Muscle of leg (tissue), 11 donors: ENCODE results near the gene ITGAV. TPM values are rescaled to one million over a fixed set of nuclear protein-coding genes. Genes with fewer than 3 reads are reported as not detected.
"Not testable (repeated sequence)": the region's sequence is repeated elsewhere in the genome, so short reads cannot be mapped to it uniquely, and the experiment has no call there.

Experiments used
- DNase-seq: peaks from one replicate; pipeline ENCODE4 v3.0.0; 2013
- H3K27ac ChIP-seq: one replicate; pipeline ENCODE4 v1.5.1; 2013; ENCODE audit warnings: mild to moderate bottlenecking, low read length, control low read depth
- H3K27me3 ChIP-seq: one replicate; pipeline ENCODE4 v1.6.1; 2013; ENCODE audit warnings: low read length; ENCODE audit not compliant: control insufficient read depth, insufficient read depth
- H3K36me3 ChIP-seq: one replicate; pipeline ENCODE4 v1.6.1; 2013; ENCODE audit warnings: low read length; ENCODE audit not compliant: control insufficient read depth, insufficient read depth
- H3K4me1 ChIP-seq: one replicate; pipeline ENCODE4 v1.6.1; 2013; ENCODE audit warnings: low read length; ENCODE audit not compliant: control insufficient read depth, insufficient read depth
- H3K4me3 ChIP-seq: one replicate; pipeline ENCODE4 v1.5.1; 2013; ENCODE audit warnings: low read length, control low read depth
- H3K9me3 ChIP-seq: replicated peaks from 2 replicates; pipeline ENCODE4 v1.6.1; 2013; ENCODE audit warnings: low read depth, low read length; ENCODE audit not compliant: control insufficient read depth
- WGBS: methylation state at CpG from one replicate; pipeline ENCODE4 v1.1.5; 2013; ENCODE audit warnings: missing lambda C conversion rate; ENCODE audit not compliant: insufficient coverage; 5-methylcytosine and 5-hydroxymethylcytosine counted together
- polyA plus RNA-seq, 8 donors: library from polyadenylated mRNA; unstranded; fragments of 120-200 nt; gene quantifications; one replicate each; pipeline versions ENCODE4 v1.2.1 to v1.2.3, GENCODE V29; 2013; ENCODE audit warnings: inconsistent platforms in 1 of 8, low replicate concordance in 1 of 8; ENCODE audit not compliant: insufficient read length in 8 of 8, insufficient read depth in 1 of 8
- total RNA-seq: library from RNA; stranded (reverse); fragments of 120-200 nt; gene quantifications from one replicate; pipeline ENCODE4 v1.2.4, GENCODE V29; 2013

The ITGAV gene
- total and polyA plus RNA-seq, 9 donors, result 18.1 to 47.1 (median 26.3) TPM

DNA sequence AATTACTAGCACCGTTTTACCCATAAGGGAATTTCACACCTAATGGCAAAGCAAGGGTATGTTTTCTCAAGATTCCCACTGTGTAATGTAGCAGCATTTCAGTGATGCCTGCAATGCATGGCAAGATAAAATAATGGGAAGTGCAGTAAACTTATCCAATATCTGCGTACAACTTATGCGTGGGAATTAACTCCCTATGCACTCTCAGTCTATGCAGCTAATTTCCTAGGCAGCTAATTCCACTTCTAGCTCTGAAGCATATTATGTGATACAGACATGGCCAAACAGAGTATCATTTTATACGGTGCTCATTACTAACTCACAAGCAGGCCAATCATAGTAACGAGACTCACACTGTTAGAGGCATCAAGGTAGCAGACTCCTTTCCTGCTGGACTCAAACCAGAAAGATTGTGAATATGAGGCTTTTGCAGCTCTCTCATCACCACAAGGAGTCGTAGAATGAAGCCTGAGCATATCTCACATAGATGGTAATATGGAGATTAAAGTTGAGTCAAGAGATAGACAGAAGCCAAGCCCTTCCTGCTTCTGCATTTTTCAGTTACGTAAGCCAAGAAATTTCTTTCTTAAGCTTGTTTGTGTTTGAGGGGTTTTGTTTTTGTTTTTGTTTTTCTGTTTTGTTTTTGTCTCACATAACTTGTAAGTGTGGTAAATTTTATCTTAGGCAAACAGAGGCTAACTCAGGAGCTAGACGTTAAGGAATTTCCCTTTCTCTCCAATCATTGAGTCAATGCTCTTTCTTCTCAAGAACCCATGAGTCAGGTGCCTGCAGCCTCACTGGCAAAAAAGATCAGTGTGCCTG, 34.8 kb upstream of the ITGAV start:
- Histone ChIP-seq H3K9me3 (no peaks in the 10 kb centered on the region), H3K4me3 (no peak overlapping the region), H3K27me3 (no peaks in the 10 kb centered on the region), H3K27ac (no peak overlapping the region), H3K36me3 (no peaks in the 10 kb centered on the region), H3K4me1 (no peaks in the 10 kb centered on the region)
- no peak for DNase-seq
- no CpG with 5 or more reads among the region's 8 CpGs for WGBS

DNA sequence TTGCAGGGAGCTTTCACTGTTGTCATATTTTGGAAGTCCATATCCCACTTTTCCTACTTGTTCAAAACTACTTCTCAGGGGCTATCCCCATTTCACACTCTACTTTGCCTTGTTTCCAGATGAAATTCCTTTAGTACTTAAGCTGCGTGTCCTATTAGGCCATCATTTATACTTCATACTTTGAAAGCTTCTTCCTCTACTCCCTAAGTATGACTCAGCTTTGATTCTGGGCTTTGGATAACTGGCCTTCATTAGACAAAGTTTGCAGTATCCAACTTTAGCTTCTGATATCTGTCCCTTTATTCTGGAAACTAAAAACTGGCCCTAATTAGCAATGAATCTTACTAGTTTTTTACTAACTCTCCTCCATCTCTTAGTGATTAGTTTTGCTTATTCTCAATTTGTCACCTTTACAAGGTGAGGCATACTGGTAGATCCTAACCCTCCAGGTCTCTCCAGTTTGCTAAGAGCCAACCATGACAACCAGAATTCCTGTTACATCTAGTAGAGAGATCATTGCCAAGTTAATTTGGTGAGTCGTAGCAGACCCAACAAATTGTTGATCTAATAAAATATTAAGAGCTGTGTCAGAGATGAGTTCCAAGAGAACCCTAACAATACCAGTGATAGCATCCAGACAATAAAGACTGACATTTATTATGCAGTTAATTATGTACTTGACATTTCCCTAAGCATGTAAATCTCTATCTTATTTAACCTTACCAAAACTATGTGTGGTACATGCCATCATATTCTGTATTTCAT, 31.2 kb upstream of the ITGAV start:
- H3K36me3 ChIP-seq, result no peaks in the 10 kb centered on the region
- no peaks in the 10 kb centered on the region for H3K4me1 ChIP-seq
- no CpG with 5 or more reads among the region's 2 CpGs for WGBS
- no peaks in the 10 kb centered on the region for H3K27me3 ChIP-seq
- H3K4me3 ChIP-seq, result no peak overlapping the region
- H3K27ac ChIP-seq, result no peak overlapping the region
- H3K9me3 ChIP-seq, result no peaks in the 10 kb centered on the region
- DNase-seq, result no peak

DNA sequence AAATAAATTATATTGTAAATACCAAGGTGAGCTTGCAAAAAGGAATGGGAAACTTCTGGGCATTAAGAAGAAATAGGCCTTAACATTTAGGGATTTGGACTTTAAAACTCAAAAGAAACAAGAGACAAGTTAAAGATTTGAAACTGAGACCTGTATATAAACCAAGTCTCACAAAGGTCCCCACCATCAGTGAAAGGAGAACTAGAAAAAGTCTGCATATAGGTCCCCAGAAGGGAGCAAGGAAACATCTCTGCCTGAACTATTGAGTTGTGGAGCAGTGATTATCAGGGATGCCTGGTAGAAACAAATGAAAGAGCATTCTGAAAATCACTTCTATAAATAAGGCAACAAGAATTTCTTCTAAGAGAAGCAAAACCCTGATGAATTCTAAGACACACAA, 30.5 kb upstream of the ITGAV start:
- Histone ChIP-seq H3K27ac (no peak overlapping the region), H3K27me3 (no peaks in the 10 kb centered on the region), H3K9me3 (no peaks in the 10 kb centered on the region), H3K4me3 (no peak overlapping the region), H3K4me1 (no peaks in the 10 kb centered on the region), H3K36me3 (no peaks in the 10 kb centered on the region)
- no peak for DNase-seq

DNA sequence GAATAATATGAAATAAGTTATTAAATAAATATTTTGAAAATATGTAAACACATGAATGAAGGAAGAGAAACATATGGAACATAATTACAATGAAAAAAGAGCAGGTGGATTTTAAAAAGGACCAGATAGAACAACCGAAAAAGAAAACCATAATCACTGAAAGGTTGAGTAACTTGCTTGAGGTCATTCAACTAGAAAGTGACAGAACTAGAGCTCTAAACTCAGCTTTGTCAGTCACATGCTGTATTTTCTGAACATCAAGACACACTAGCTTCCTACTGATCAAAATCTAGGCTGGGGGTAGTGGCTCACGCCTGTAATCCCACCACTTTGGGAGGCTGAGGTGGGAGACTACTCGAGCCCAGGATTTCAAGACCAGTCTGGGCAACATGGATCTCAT, 30.0 kb upstream of the ITGAV start:
- WGBS, result no CpG with 5 or more reads among the region's 3 CpGs
- no peaks in the 10 kb centered on the region for H3K27me3 ChIP-seq
- no peaks in the 10 kb centered on the region for H3K36me3 ChIP-seq
- H3K9me3 ChIP-seq, result no peaks in the 10 kb centered on the region
- no peaks in the 10 kb centered on the region for H3K4me1 ChIP-seq
- no peak for DNase-seq
- no peak overlapping the region for H3K4me3 ChIP-seq
- H3K27ac ChIP-seq, result no peak overlapping the region

DNA sequence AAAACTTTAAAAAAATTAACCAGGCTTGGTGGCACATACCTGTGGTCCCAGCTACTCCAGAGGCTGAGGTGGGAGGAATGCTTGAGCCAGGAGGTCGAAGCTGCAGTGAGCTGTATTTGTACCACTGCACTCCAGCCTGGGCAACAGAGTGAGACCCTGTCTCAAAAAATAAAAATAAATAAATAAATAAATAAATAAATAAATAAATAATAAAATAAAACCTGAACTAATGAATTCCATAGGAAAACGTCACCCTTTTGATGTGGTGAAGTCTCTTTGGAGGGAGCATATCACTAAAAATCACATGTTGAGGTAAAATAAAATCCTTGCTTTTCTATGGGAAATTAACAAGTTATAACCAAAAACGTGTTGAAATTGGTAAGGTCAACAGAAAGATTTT, 29.6 kb upstream of the ITGAV start:
- Histone ChIP-seq H3K9me3 (no peaks in the 10 kb centered on the region), H3K36me3 (no peaks in the 10 kb centered on the region), H3K4me3 (no peak overlapping the region), H3K27me3 (no peaks in the 10 kb centered on the region), H3K27ac (no peak overlapping the region), H3K4me1 (no peaks in the 10 kb centered on the region)
- no peak for DNase-seq
- WGBS, result no CpG with 5 or more reads among the region's 3 CpGs

DNA sequence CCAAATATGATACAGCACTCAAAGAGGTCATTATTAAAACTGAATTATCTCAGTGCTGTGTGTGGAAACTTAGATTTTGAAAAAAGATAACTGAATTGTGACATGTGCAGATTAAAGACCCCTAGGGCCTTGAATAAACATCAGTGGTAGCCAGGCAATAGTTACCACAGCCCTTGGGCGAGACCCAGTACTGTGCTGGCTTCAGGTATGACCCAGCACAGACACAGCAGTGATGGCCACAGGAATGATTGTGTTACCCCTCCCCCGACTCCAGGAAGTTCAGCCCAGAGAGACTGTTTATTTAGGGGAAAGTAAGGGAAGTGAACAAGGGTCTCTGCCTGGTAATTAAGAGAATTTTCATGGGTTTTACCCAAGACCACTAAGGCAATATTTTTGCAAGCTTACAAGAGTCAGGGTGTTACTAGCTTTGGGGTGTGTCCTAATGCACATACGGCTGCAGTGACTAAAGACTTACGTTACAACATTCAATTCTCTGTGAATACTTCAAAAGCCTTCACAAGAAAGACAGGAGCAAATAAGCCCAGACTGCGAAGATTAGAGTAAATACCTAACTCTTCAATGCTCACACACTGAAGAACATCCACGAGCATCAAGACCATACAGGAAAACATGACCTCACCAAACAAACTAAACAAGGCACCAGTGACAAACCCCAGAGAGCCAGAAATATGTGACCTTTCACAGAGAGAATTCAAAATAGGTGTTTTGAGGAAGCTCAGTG, 28.2 kb upstream of the ITGAV start:
- Histone ChIP-seq H3K4me1 (no peaks in the 10 kb centered on the region), H3K27me3 (no peaks in the 10 kb centered on the region), H3K36me3 (no peaks in the 10 kb centered on the region), H3K4me3 (no peak overlapping the region), H3K9me3 (no peaks in the 10 kb centered on the region), H3K27ac (no peak overlapping the region)
- WGBS, result 79% methylated on average over 3 of the region's 6 CpGs
- no peak for DNase-seq

DNA sequence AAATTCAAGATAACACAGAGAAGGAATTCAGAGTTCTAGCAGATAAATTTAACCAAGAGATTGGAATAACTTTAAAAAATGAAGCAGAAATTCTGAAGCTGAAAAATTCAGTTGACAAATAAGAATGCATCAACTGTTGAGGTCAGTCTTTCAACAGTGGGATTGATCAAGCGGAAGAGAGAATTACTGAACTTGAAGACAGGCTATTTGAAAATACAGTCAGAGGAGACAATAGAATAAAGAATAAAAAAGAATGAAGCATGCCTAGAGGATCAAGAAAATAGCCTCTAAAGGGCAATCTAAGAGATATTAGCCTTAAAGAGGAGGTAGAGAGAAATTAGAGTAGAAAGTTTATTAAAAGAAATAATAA, 27.7 kb upstream of the ITGAV start:
- H3K4me1 ChIP-seq, result no peaks in the 10 kb centered on the region
- H3K36me3 ChIP-seq, result no peaks in the 10 kb centered on the region
- H3K9me3 ChIP-seq, result no peaks in the 10 kb centered on the region
- no peak overlapping the region for H3K27ac ChIP-seq
- H3K4me3 ChIP-seq, result no peak overlapping the region
- no peak for DNase-seq
- H3K27me3 ChIP-seq, result no peaks in the 10 kb centered on the region
- WGBS, result no CpG with 5 or more reads among the region's 1 CpG

DNA sequence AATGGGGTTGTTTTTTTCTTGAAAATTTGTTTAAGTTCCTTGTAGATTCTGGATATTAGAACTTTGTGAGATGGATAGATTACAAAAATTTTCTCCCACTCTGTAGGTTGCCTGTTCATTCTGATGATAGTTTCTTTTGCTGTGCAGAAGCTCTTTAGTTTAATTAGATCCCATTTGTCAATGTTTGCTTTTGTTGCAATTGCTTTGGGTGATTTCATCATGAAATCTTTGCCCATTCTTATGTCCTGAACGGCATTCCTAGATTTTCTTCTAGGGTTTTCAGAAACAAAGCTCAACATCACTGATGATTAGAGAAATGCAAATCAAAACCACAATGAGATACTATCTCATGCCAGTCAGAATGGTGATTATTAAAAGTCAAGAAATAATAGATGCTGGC, 21.3 kb upstream of the ITGAV start:
- H3K9me3 ChIP-seq, H3K27me3 ChIP-seq, DNase-seq, H3K4me3 ChIP-seq, H3K4me1 ChIP-seq, H3K27ac ChIP-seq, H3K36me3 ChIP-seq: not testable (repeated sequence)
- WGBS, result no CpG with 5 or more reads among the region's 1 CpG

DNA sequence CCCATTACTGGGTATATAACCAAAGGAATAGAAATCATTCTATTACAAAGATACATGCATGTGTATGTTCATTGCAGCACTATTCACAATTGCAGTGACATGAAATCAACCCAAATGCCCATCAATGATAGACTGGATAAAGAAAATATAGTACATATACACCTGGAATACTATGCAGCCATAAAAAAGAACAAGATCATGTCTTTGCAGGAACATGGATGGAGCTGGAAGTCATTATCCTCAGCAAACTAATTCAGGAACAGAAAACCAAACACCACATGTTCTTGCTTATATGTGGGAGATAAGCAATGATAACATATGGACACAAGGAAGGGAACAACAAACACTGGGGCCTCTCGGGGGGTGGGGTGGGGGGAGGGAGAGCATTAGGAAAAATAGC, 20.7 kb upstream of the ITGAV start:
- not testable (repeated sequence) for DNase-seq, H3K4me1 ChIP-seq, H3K36me3 ChIP-seq, H3K9me3 ChIP-seq, H3K4me3 ChIP-seq, H3K27ac ChIP-seq, H3K27me3 ChIP-seq
- no CpG with 5 or more reads among the region's 1 CpG for WGBS

DNA sequence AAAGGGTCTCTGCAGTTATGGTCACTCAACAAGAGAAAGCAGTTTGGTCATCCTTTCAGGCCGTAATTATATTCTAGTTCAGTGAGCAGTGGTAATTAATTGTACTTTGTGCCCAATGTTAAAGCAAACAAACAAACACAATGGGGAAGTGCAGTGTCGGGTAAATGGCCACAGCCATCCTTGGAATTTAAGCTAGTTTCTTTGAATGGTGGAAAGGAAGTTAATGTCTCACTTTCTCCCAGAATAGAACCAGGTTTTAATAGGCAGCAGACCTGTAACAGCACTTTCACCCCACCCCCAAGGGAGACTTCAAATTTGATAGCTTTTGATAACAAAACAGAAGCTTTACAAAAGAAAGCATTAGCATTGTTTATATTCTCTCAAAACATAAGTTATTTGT, 20.0 kb upstream of the ITGAV start:
- WGBS, result 71% methylated on average over 1 of the region's 2 CpGs
- H3K27me3 ChIP-seq, result no peaks in the 10 kb centered on the region
- no peaks in the 10 kb centered on the region for H3K9me3 ChIP-seq
- no peak overlapping the region for H3K4me3 ChIP-seq
- H3K4me1 ChIP-seq, result no peaks in the 10 kb centered on the region
- no peaks in the 10 kb centered on the region for H3K36me3 ChIP-seq
- no peak for DNase-seq
- H3K27ac ChIP-seq, result no peak overlapping the region
